ENCODE data around the gene NAE1. TPM values are rescaled to one million over a fixed set of nuclear protein-coding genes. Genes with fewer than 3 reads are reported as not detected.

NAE1 gene
- total RNA-seq, 1 donor from 2014 or later: 41.8 TPM

Other genes with a start within 250 kb of the NAE1 start
- gene CMTM3, start 226.3 kb downstream of the NAE1 start, total RNA-seq: 38.1 TPM
- 58.0 TPM for gene CMTM4, start 134.2 kb downstream of the NAE1 start, total RNA-seq
- gene DYNC1LI2, start 79.4 kb downstream of the NAE1 start, total RNA-seq: 122 TPM
- 0.26 TPM for gene TERB1, start 29.4 kb downstream of the NAE1 start, total RNA-seq
- not detected for gene CA7, start 13.4 kb upstream of the NAE1 start, total RNA-seq
- 22.4 TPM for gene PDP2, start 49.5 kb upstream of the NAE1 start, total RNA-seq
- not detected for gene CDH16, start 87.9 kb upstream of the NAE1 start, total RNA-seq
- 11.1 TPM for gene RRAD, start 94.6 kb upstream of the NAE1 start, total RNA-seq
- 69.4 TPM for gene CIAO2B, start 103.4 kb upstream of the NAE1 start, total RNA-seq
- 35.8 TPM for gene CES2, start 104.5 kb upstream of the NAE1 start, total RNA-seq
- gene CES3, start 130.3 kb upstream of the NAE1 start, total RNA-seq: 3.4 TPM
- 13.3 TPM for gene CES4A, start 157.6 kb upstream of the NAE1 start, total RNA-seq
- 63.0 TPM for gene CBFB, start 198.2 kb upstream of the NAE1 start, total RNA-seq